HG03558 (cell line): ENCODE measurements around the gene PAWR.
"Not testable (repeated sequence)": the region's sequence is repeated elsewhere in the genome, so short reads cannot be mapped to it uniquely, and the experiment has no call there.

Source experiments
- ATAC-seq: cut with Tn5 transposase; IDR thresholded peaks from one replicate; pipeline ENCODE4 v1.9.1; 2021; ENCODE audit warnings: moderate number of reproducible peaks; ENCODE audit not compliant: unreplicated experiment; ENCODE audit errors: extremely low read depth

PAWR gene

GRCh38 chr12:79555028-79555925 is 135.5 kb downstream of the PAWR start:
- no peak for ATAC-seq

DNA sequence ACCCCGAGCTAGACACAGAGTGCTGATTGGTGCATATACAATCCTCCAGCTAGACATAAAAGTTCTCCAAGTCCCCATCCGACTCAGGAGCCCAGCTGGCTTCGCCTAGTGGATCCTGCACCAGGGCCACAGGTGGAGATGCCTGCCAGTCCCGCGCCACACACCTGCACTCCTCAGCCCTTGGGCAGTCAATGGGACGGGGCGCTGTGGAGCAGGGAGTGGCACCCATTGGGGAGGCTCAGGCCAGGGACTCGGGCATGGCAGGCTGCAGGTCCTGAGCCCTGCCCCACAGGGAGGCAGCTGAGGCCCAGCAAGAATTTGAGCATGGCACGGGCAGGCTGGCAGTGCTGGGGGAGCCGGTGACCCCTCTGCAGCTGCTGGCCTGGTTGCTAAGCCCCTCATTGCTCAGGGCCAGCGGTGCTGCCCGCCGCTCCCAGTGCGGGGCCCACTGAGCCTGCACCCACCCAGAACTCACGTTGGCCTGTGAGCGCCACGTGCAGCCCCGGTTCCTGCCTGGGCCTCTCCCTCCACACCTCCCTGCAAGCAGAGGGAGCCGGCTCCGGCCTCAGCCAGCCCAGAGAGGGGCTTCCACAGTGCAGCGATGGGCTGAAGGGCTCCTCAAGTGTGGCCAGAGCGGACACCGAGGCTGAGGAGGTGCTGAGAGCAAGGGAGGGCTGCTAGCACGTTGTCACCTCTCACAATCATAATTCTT is 136.7 kb downstream of the PAWR start:
- ATAC-seq = no peak

DNA sequence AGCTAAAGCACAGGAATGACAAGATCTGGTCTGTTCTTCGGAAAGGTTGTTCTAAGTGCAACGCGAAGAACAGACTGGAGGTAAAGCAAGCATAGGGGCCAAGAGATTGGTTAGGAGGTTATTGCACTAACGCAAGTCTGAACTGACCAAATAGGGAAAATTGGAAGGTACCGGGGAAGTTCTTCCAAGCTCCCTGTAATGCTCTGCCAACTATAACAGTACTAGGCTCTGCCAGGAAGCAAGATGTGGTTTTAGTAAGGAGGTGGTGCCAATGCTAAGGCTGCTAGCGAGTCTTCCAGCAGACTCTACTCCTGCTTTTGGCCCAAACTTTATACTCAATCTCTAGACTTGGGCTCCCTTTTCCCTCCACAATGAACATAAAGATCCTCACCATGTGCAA is 138.6 kb downstream of the PAWR start:
- no peak for ATAC-seq

GRCh38 chr12:79549531-79550271 is 141.1 kb downstream of the PAWR start:
- no peak for ATAC-seq

GRCh38 chr12:79548610-79548924 is 142.2 kb downstream of the PAWR start:
- ATAC-seq = no peak

- no peak for ATAC-seq
Observed at GRCh38 chr12:79547735-79548609, 142.8 kb downstream of the PAWR start.

DNA sequence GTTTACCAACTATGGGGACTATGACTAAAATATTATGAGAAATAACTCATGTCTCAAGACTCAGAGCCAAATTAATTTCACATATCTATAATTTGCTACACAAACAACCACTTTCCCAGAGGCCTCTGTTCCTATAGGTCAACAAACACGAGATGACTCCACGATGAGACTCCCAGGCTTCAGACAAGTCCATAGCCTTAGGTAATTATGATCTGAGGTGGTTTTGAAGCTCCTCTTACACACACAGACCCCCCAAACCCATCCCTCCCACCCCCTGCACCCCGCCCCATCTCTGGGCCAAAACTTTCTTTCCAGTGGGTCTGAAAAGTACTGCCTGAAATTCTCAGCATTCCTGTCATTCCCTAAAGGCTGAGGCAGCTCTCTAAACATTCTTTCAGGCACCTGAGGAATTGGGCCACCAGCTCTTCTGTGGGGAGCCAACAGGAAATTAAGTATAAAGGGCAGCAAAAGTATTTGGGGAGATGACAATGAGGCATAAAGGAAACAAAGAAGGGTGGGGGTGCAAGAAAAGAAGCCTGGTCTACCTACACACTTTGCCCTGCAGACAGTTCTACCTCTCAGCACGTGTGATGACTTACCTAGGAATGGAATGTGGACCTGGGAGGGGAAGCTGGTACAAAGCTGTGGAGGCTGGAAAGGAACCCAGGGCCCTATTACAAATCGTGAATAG is 143.6 kb downstream of the PAWR start:
- no peak for ATAC-seq

DNA sequence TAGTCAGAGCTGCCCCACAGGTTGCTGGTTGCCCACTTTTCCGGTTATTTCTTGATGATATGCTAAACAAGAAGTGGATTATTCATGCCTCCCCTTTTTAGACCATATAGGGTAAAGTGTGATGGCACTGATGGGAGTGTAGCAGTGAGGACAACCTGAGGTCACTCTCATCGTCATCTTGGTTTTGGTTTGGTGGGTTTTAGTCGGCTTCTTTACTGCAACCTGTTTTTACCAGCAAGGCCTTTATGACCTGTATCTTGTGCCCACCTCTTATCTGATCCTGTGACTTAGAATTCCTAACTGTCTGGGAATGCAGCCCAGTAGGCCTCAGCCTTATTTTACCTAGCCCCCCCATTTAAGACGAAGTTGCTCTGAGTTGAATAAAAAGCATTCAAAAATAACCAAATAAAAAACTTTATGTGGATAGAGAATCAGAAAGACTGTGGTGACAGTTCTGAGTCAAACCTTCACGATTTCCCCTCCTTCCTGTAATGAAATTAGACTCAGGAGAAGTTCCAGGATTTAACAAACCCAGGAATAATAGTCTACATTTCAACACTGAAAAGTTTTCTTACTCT is 144.2 kb downstream of the PAWR start:
- ATAC-seq = no peak

DNA sequence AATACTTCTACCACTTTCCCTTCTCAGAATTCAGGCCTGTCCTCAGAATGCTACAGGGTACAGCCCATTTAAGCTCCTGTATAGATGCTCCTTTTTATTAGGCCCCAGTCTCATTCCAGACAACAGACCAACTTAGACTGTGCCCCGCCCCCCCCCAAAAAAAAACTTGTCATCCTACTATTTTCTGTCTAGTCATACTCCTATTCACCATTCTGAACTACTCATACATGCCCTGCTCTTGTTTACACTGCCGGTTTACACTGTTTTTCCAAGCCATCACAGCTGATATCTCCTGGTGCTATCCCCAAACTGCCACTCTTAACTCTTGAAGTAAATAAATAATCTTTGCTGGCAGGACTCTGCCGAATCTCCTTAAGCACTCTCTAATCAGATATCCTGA is 146.3 kb downstream of the PAWR start:
- not testable (repeated sequence) for ATAC-seq

- no peak for ATAC-seq
Observed at GRCh38 chr12:79537675-79538074, 153.1 kb downstream of the PAWR start.

DNA sequence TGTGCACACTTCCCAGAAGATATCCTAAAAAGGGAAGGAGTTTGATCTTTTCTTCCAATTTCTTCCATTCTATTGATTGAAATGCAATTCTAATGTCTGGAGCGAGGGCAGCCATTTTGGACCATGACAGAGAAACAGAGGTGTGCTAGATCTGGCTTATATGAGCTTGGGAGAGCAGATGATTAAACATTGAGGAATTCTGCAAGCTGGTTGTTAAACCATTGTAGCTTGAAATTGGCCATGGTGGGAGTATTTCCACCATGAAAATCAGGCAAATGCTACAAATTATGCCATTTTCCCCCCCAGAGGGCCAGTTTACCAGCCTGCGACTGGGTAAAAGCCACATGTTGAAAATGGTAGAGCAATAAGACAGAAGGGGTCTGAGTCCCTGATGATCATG is 155.0 kb downstream of the PAWR start:
- no peak for ATAC-seq
